Sigmoid colon (tissue), 7 donors: Measurements from ENCODE around the gene NSMF. TPM values are rescaled to one million over a fixed set of nuclear protein-coding genes. Genes with fewer than 3 reads are reported as not detected.

Source experiments
- DNase-seq: peaks from one replicate; pipeline ENCODE4 v3.0.0-alpha.2; 2019
- H3K27ac ChIP-seq, 4 donors: fragments of 200-600 bp; sonication (generic); one replicate each; pipeline ENCODE4 v1.5.1; 2016 to 2019; ENCODE audit warnings: mild to moderate bottlenecking in 1 of 4
- H3K27me3 ChIP-seq, 3 donors: fragments of 200-600 bp; sonication (generic); one replicate each; pipeline ENCODE4 v1.5.1; 2019; ENCODE audit warnings: mild to moderate bottlenecking in 1 of 3
- H3K36me3 ChIP-seq, 4 donors: fragments of 200-600 bp; sonication (generic); one replicate each; pipeline ENCODE4 v1.5.1; 2016 to 2019
- H3K4me1 ChIP-seq, 4 donors: fragments of 200-600 bp; sonication (generic); one replicate each; pipeline ENCODE4 v1.5.1; 2017 to 2019
- H3K4me3 ChIP-seq, 4 donors: fragments of 200-600 bp; sonication (generic); one replicate each; pipeline ENCODE4 v1.5.1; 2017 to 2019; ENCODE audit warnings: mild to moderate bottlenecking in 2 of 4, moderate library complexity in 1 of 4
- H3K9me3 ChIP-seq, 4 donors: fragments of 200-600 bp in 3 of 4; sonication (generic) in 3 of 4; one replicate each; pipeline versions ENCODE4 v1.5.1 to v1.6.1; 2013 to 2019
- EP300 ChIP-seq, 4 donors: sonication (generic); formaldehyde crosslinking; IDR thresholded peaks; one replicate each; pipeline ENCODE4 v1.6.1; 2017; ENCODE audit warnings: antibody characterized with exemption in 4 of 4
- POLR2A ChIP-seq, 2 donors: fragments of 450-650 bp; IDR thresholded peaks; one replicate each; pipeline ENCODE4 v1.6.1; 2016; ENCODE audit warnings: antibody characterized with exemption in 2 of 2, mild to moderate bottlenecking in 2 of 2, moderate library complexity in 2 of 2
- POLR2AphosphoS5 ChIP-seq, 4 donors: sonication (generic); formaldehyde crosslinking; IDR thresholded peaks; one replicate each; pipeline ENCODE4 v1.6.1; 2017; ENCODE audit warnings: antibody characterized with exemption in 4 of 4
- WGBS, 2 donors: extraction: QIAGEN DNeasy Blood & Tissue Kit; methylation state at CpG; one replicate each; pipeline ENCODE4 v1.1.7; 2013; 5-methylcytosine and 5-hydroxymethylcytosine counted together
- intact Hi-C: fragments of 100-400 bp; cut with DNase I; formaldehyde crosslinking; loops from one replicate; pipeline ENCODE4 v1.15.1; 2023
- polyA plus RNA-seq, 3 donors: library from polyadenylated mRNA; stranded (reverse); fragments of 200-250 nt; gene quantifications; one replicate each; pipeline ENCODE4 v1.2.3, GENCODE V29; 2013
- total RNA-seq, 4 donors: library from RNA; depleted of rRNA; stranded (reverse); fragments of >200 nt; gene quantifications; one replicate each; pipeline ENCODE4 v1.1.0, GENCODE V29; 2016
- TF ChIP-seq, protein P1 (sequence below), 4 experiments: fragments of 450-650 bp in 3 of 4; fragments of 200-600 bp in 1 of 4; IDR thresholded peaks; one replicate each; pipeline ENCODE4 v1.5.1; 2016 to 2019; ENCODE audit warnings: antibody characterized with exemption in 4 of 4, mild to moderate bottlenecking in 3 of 4, moderate library complexity in 2 of 4
- donor health status: healthy with polysubstance abuse.
- donor health status: Bipolar disorder and iron deficiency.
- donor health status: healthy.

The NSMF gene
- total and polyA plus RNA-seq, 7 donors, result 21.8 to 50.4 (median 31.2) TPM

DNA sequence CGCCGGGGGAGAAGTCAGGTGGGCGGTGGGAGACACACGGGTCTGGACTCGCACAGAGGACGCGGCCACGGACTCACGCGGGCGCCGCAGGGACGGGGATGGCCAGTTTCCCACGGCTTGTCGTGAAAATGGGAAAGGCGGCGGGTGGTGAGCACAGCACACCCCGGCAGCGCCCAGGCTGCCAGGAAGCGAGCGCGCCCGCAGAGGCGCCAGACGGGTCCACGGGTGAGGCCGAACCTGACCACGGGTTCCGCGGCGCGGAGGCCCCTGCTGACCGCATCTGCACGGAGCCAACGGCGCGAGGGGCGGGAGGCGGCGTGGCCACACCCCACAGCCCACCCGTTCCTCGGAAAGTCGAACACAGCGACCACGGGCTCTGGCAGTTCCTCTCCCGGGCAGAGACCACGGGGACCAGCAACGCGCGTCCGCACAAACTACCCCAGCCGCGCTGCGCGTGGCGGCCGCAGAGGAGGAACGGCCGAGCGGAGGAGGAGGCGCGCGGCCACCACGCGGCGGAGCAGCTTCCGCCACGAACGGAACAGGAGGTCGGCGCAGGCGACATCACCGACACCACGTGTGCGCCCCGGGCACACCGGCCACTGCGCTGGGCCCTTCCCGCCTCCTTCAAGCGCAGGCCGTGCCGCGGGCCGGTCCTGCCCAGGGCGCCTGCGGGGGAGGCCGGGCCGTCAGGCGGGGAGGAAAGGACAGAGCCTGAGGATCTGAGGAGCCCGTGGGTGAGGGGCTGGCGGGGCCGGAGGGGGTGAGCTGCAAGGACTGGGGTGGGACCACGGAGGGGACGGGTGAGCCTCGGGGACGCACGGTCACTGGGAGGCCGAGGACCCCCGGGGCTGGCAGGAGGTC, 41.7 kb downstream of the NSMF start:
- no peaks in the 10 kb centered on the region for H3K27me3 ChIP-seq
- WGBS, 2 donors, result 92 to 94% methylated on average over 99 of the region's 99 CpGs
- H3K4me1 ChIP-seq, result peaks cover 0 to 22% (median 13%) of the 10 kb centered on the region in 4 donors
- peak in 1 of 4 donors; percentile 42 for TF ChIP-seq POLR2AphosphoS5 (IDR thresholded peaks at IDR 0.05)
- TF ChIP-seq, protein P1, sequence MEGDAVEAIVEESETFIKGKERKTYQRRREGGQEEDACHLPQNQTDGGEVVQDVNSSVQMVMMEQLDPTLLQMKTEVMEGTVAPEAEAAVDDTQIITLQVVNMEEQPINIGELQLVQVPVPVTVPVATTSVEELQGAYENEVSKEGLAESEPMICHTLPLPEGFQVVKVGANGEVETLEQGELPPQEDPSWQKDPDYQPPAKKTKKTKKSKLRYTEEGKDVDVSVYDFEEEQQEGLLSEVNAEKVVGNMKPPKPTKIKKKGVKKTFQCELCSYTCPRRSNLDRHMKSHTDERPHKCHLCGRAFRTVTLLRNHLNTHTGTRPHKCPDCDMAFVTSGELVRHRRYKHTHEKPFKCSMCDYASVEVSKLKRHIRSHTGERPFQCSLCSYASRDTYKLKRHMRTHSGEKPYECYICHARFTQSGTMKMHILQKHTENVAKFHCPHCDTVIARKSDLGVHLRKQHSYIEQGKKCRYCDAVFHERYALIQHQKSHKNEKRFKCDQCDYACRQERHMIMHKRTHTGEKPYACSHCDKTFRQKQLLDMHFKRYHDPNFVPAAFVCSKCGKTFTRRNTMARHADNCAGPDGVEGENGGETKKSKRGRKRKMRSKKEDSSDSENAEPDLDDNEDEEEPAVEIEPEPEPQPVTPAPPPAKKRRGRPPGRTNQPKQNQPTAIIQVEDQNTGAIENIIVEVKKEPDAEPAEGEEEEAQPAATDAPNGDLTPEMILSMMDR (IDR thresholded peaks at IDR 0.05), result no peak
- DNase-seq, result no peak
- H3K36me3 ChIP-seq, result no peaks in the 10 kb centered on the region
- H3K27ac ChIP-seq, result peak overlapping the region in 1 of 4 donors; percentile 43
- H3K9me3 ChIP-seq, result no peaks in the 10 kb centered on the region
- intact Hi-C loops, result no loop called here
- H3K4me3 ChIP-seq, result peak overlapping the region in 3 of 4 donors; percentile 17 to 45 (median 31)

- Histone ChIP-seq H3K4me3 (peak overlapping the region in 2 of 4 donors; percentile 31 to 45), H3K4me1 (peaks cover 0 to 19% (median 11%) of the 10 kb centered on the region in 4 donors), H3K27ac (peak overlapping the region in 1 of 4 donors; percentile 43), H3K9me3 (no peaks in the 10 kb centered on the region), H3K36me3 (no peaks in the 10 kb centered on the region), H3K27me3 (no peaks in the 10 kb centered on the region)
- 95% methylated on average over 45 of the region's 45 CpGs for WGBS, 2 donors
- TF ChIP-seq, protein P1 (IDR thresholded peaks at IDR 0.05), result no peak
- TF ChIP-seq POLR2AphosphoS5 (IDR thresholded peaks at IDR 0.05) (no peak), POLR2A (IDR thresholded peaks at IDR 0.05) (no peak), EP300 (IDR thresholded peaks at IDR 0.05) (no peak)
- no peak for DNase-seq
- intact Hi-C loops, result no loop called here
Measured at GRCh38 chr9:137416563-137417151, 42.5 kb downstream of the NSMF start.

DNA sequence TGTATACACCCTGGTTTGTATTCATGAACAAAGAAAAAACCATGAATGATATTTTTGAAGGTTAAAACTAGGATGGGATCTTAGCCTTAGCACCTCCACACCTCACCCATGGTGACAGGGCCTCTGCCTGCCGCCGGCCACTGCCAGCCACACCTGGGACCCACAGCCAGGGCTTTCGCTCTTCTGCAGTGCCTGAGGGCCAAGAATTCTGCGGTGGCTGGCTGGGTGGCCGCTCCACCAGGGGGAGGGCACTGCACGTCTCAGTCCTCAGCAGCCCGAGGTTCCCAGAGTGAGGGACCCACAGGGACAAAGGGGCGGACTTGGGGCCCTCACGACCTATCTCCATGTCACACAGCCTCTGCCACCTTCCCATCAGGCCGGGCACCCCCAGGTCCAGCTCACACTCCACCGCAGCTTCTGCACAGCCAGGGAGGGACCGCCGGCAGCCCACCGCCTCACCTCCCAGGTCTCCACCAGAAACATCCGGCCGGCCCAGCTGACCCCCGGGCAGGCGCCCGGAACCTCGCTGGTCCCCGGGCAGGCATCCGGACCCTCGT, 43.0 kb downstream of the NSMF start:
- H3K36me3 ChIP-seq, result no peaks in the 10 kb centered on the region
- H3K4me3 ChIP-seq, result no peak overlapping the region
- H3K27ac ChIP-seq, result no peak overlapping the region
- TF ChIP-seq POLR2A (IDR thresholded peaks at IDR 0.05) (no peak), POLR2AphosphoS5 (IDR thresholded peaks at IDR 0.05) (no peak), EP300 (IDR thresholded peaks at IDR 0.05) (no peak)
- TF ChIP-seq, protein P1 (IDR thresholded peaks at IDR 0.05), result no peak
- DNase-seq, result no peak
- no peaks in the 10 kb centered on the region for H3K27me3 ChIP-seq
- intact Hi-C loops, result no loop called here
- peaks cover 0 to 22% (median 12%) of the 10 kb centered on the region in 4 donors for H3K4me1 ChIP-seq
- WGBS, 2 donors, result 96 to 97% methylated on average over 23 of the region's 23 CpGs
- H3K9me3 ChIP-seq, result no peaks in the 10 kb centered on the region

DNA sequence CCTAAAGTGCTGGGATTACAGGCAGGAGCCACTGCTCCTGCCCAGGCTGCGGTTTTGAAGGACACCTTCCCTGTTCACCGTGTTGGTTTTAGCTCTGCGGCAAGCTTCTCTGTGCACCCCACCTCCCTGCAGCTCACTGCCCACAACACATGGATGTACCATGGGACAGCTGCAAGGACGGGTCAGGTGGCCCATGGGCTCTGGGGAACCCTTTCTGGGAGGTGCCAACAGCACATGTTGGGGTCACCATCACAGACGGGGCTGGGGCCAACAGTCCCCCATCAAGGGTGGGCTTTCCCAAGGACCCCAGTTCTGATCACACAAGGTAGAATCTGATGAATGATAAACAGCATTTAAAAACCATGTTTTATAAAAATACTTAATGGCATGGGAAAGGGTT, 43.7 kb downstream of the NSMF start:
- no peak for DNase-seq
- H3K4me3 ChIP-seq, result no peak overlapping the region
- intact Hi-C loops, result no loop called here
- no peak for TF ChIP-seq POLR2A (IDR thresholded peaks at IDR 0.05)
- TF ChIP-seq EP300 (IDR thresholded peaks at IDR 0.05), result no peak
- TF ChIP-seq POLR2AphosphoS5 (IDR thresholded peaks at IDR 0.05), result no peak
- TF ChIP-seq, protein P1 (IDR thresholded peaks at IDR 0.05), result no peak
- no peaks in the 10 kb centered on the region for H3K27me3 ChIP-seq
- no peak overlapping the region for H3K27ac ChIP-seq
- no peaks in the 10 kb centered on the region for H3K36me3 ChIP-seq
- H3K4me1 ChIP-seq, result peaks cover 0 to 25% (median 12%) of the 10 kb centered on the region in 4 donors
- no peaks in the 10 kb centered on the region for H3K9me3 ChIP-seq
- WGBS, 2 donors, result 92 to 94% methylated on average over 5 of the region's 5 CpGs
